GM12872 (cell line): ENCODE measurements around the gene AUH.

Experiments used
- TF ChIP-seq, protein P1 (sequence below): IDR thresholded peaks from 3 replicates; pipeline ENCODE4 v1.5.1; 2011; ENCODE audit warnings: low read depth, mild to moderate bottlenecking, low read length, moderate library complexity; ENCODE audit not compliant: insufficient read depth

Gene AUH

DNA sequence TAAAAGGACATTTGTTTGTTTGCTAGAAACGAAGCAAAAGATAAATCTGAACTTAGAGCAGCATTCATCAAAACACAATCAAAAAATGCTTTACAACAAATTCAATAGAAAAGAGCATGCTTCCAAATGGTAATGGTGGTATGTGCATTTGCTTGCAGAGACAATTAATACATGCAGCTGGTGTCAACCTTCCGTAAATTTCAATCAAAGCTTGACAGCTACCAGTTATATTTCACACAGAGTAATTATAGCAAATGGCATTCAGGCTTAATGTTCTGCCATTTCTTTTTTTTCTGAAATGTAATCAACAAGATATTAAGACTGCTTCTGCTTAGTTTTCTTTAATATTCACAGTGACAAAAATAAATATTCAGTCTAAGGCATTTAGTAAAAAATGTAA is 90.6 kb downstream of the AUH start:
- TF ChIP-seq, protein P1, sequence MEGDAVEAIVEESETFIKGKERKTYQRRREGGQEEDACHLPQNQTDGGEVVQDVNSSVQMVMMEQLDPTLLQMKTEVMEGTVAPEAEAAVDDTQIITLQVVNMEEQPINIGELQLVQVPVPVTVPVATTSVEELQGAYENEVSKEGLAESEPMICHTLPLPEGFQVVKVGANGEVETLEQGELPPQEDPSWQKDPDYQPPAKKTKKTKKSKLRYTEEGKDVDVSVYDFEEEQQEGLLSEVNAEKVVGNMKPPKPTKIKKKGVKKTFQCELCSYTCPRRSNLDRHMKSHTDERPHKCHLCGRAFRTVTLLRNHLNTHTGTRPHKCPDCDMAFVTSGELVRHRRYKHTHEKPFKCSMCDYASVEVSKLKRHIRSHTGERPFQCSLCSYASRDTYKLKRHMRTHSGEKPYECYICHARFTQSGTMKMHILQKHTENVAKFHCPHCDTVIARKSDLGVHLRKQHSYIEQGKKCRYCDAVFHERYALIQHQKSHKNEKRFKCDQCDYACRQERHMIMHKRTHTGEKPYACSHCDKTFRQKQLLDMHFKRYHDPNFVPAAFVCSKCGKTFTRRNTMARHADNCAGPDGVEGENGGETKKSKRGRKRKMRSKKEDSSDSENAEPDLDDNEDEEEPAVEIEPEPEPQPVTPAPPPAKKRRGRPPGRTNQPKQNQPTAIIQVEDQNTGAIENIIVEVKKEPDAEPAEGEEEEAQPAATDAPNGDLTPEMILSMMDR, result no peak

DNA sequence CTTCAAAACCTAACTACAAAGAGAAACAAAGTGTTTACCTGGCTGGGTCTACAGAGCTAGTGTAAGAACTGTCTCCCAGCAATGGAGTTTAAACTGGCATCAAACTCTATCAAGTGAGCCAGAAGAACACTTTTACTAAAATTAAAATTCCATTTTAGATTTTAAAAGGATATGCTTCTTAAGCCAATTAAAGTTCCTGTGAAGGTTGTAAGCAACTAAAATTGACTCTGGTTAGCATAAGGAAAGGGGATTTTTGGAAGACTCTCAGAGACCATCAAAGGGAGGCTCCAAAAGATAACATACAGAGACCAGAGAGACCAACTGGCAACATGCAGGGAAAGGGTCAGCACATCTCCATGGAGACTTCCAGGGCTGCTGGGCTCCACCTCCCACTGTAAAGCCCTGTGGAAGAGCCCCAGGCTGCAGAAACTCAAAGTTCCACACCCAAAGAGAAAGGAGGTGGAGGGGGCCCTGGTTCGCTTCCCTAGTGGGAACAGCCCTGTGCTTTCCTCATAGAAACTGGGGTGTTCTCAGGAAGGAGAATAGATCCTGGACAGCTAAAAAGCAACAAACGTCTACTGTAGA is 91.7 kb downstream of the AUH start:
- TF ChIP-seq, protein P1, result no peak

DNA sequence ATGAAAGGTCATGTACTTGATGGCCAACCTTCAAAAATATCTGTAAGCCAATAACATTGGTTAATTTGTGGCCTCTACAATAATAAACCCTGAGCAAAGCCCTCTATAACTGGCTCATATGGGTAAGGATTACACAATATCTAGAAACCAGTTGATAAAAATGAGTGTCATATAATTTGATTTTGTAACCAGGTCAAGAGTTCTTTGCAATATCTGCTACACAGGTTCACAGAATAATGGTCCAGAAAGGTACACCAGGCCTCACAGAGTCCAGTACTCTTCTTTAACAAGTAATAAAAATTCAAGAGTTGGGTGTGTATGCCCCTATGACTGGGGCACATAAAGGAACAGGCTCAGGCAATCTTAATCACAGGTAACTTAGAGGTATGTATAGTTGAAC is 95.3 kb downstream of the AUH start:
- TF ChIP-seq, protein P1, result no peak

DNA sequence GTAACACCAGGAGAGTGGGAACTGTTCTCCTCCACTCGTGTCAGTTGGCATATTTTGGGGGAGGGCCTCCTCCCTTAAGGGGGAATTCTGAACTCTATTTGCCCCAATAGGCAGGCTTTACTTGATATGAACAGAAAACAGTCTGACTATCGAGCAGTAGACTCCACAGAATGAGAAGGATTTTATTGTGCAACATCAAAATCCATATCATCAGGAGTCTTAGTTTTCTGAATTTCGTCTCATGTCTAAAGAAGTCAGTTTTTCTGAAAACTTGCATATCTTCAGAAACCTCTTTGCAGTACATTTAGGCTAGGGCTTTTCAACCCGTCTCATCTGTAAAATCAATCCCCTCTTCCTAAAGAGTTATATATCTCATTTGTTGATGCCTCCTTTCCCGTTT is 96.2 kb downstream of the AUH start:
- TF ChIP-seq, protein P1, result no peak

DNA sequence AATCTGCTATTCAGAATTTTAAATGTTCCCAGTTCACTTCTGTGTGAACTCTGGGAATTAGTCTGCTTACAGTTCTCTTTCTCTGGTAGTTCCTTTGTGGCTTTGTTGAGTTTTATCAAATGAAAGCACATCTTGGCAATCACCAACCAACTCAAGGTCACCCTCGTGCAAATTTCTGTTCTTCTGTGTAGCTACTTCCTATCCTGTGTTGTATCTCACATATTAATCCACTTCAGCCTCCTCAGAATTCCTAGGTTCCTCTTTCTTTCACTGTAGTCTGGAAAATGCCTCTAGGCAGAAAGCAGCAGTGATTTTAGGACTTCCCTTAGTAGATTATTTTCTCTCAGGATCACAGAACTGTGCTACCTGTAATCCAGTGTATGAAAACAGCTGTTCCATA is 100.3 kb downstream of the AUH start:
- TF ChIP-seq, protein P1, result no peak

DNA sequence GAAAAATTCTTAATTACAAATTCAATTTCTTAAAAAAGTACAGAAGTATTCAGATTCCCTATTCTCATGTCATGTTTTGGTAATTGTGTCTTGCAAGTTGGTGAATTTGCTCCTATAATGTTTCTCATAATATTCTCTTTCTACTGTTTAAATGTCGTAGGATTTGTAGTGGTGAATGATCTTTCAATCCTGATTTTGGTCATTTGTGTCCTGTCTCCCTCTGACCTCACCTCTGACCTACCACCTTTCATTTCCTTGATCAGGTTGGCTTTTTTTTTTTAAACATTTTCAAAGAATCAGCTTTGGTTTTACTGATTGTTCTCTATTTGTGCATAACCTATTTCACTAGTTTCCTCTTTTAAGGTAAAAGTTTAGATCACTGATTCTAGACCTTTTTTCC is 102.6 kb downstream of the AUH start:
- TF ChIP-seq, protein P1, result no peak

DNA sequence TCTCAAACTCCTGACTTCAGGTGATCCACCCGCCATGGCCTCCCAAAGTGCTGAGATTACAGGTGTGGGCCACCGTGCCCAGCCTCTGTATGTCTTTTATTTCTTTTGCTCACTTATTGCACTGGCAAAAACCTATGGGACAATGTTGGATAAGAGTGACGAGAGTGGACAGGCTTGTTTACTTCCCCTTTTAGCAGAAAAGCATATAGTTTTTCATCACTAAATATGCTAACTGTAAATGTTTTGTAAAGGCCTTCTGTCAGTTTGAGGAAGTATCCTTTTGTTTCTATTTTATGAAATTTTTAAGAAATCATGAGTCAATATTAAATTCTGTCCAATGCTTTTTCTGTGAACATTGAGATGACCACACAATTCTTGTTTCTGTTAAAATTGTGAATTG is 103.3 kb downstream of the AUH start:
- TF ChIP-seq, protein P1, result no peak
